H1 (cell line): Measurements from ENCODE around the gene SNAP47. TPM values are rescaled to one million over a fixed set of nuclear protein-coding genes. Genes with fewer than 3 reads are reported as not detected.

Experiments used
- CTBP2 ChIP-seq: IDR thresholded peaks from 2 replicates; pipeline ENCODE4 v1.7.0; 2011; ENCODE audit warnings: borderline replicate concordance, mild to moderate bottlenecking, moderate library complexity, mixed read lengths, low read length; ENCODE audit not compliant: insufficient read depth, insufficient read length
- TAF7 ChIP-seq: optimal IDR thresholded peaks from 2 replicates; pipeline ENCODE3; 2011; ENCODE audit warnings: low read depth, mild to moderate bottlenecking, inconsistent platforms, low read length, moderate library complexity, borderline replicate concordance
- polyA plus RNA-seq, 7 experiments: library from polyadenylated mRNA; depleted of rRNA in 3 of 7; stranded (reverse) in 5 of 7; unstranded in 2 of 7; fragments of >200 nt in 5 of 7; fragments of 200-250 nt in 2 of 7; gene quantifications; 1 replicate in 5 of 7; 2 replicates in 1 of 7; 4 replicates in 1 of 7; pipeline versions ENCODE4 v1.2.1 to v1.2.3, GENCODE V29; 2011 to 2013; ENCODE audit warnings: missing spikeins in 2 of 7, mixed read lengths in 2 of 7
- total RNA-seq: library from RNA; stranded (reverse); fragmentation: NEBNext Ultra II Directional; extraction: Animal tissue kit (Norgen Biotek cat#: 25700); gene quantifications from 2 replicates; pipeline ENCODE4 v1.2.1, GENCODE V29; 2021
- TF ChIP-seq, protein P1 (sequence below): fragments of 300-600 bp; sonication (generic); IDR thresholded peaks from 2 replicates; pipeline ENCODE4 v1.7.1; 2012; ENCODE audit warnings: low read length, moderate library complexity, mild to moderate bottlenecking, inconsistent platforms; ENCODE audit not compliant: insufficient replicate concordance

SNAP47 gene
- total and polyA plus RNA-seq, 2 of the 8 experiments (the other 6 are each of a cell fraction or from before 2014, with no cell fraction given) = 37.6 to 42.2 TPM

DNA sequence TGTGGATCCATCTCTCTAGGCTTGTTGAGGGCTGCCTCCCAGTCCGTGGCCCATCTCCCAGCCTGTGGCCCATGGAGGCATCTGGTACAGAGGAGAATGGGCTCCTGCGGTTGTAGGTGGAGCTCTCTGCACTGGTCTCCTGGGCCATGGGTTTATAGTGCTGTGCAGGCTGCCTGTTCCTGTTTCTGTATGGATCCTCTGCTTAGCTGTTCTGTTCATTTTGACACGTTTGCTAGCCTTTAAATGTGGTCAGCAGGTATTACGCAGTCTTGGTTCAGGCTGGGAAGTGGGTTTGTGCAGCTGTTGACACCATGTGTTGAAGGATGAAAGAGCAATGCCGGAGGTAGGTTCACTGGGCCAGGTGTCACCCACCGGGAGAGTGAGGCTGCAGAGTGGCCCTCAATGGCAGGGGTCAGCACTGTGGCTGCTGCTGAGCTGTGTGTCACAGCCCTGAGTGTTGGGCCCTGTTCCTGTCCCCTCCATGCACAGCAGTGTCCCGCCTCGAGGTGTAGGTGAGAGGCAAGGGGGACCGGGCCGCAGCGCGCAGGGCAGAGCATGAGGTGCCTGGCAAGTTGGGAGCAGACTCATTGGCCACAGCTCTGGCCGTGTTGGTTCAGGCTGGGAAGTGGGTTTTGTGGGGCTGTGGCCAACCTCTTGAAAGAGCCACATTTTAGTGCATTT is 39.0 kb downstream of the SNAP47 start (continued):
- TF ChIP-seq, protein P1, sequence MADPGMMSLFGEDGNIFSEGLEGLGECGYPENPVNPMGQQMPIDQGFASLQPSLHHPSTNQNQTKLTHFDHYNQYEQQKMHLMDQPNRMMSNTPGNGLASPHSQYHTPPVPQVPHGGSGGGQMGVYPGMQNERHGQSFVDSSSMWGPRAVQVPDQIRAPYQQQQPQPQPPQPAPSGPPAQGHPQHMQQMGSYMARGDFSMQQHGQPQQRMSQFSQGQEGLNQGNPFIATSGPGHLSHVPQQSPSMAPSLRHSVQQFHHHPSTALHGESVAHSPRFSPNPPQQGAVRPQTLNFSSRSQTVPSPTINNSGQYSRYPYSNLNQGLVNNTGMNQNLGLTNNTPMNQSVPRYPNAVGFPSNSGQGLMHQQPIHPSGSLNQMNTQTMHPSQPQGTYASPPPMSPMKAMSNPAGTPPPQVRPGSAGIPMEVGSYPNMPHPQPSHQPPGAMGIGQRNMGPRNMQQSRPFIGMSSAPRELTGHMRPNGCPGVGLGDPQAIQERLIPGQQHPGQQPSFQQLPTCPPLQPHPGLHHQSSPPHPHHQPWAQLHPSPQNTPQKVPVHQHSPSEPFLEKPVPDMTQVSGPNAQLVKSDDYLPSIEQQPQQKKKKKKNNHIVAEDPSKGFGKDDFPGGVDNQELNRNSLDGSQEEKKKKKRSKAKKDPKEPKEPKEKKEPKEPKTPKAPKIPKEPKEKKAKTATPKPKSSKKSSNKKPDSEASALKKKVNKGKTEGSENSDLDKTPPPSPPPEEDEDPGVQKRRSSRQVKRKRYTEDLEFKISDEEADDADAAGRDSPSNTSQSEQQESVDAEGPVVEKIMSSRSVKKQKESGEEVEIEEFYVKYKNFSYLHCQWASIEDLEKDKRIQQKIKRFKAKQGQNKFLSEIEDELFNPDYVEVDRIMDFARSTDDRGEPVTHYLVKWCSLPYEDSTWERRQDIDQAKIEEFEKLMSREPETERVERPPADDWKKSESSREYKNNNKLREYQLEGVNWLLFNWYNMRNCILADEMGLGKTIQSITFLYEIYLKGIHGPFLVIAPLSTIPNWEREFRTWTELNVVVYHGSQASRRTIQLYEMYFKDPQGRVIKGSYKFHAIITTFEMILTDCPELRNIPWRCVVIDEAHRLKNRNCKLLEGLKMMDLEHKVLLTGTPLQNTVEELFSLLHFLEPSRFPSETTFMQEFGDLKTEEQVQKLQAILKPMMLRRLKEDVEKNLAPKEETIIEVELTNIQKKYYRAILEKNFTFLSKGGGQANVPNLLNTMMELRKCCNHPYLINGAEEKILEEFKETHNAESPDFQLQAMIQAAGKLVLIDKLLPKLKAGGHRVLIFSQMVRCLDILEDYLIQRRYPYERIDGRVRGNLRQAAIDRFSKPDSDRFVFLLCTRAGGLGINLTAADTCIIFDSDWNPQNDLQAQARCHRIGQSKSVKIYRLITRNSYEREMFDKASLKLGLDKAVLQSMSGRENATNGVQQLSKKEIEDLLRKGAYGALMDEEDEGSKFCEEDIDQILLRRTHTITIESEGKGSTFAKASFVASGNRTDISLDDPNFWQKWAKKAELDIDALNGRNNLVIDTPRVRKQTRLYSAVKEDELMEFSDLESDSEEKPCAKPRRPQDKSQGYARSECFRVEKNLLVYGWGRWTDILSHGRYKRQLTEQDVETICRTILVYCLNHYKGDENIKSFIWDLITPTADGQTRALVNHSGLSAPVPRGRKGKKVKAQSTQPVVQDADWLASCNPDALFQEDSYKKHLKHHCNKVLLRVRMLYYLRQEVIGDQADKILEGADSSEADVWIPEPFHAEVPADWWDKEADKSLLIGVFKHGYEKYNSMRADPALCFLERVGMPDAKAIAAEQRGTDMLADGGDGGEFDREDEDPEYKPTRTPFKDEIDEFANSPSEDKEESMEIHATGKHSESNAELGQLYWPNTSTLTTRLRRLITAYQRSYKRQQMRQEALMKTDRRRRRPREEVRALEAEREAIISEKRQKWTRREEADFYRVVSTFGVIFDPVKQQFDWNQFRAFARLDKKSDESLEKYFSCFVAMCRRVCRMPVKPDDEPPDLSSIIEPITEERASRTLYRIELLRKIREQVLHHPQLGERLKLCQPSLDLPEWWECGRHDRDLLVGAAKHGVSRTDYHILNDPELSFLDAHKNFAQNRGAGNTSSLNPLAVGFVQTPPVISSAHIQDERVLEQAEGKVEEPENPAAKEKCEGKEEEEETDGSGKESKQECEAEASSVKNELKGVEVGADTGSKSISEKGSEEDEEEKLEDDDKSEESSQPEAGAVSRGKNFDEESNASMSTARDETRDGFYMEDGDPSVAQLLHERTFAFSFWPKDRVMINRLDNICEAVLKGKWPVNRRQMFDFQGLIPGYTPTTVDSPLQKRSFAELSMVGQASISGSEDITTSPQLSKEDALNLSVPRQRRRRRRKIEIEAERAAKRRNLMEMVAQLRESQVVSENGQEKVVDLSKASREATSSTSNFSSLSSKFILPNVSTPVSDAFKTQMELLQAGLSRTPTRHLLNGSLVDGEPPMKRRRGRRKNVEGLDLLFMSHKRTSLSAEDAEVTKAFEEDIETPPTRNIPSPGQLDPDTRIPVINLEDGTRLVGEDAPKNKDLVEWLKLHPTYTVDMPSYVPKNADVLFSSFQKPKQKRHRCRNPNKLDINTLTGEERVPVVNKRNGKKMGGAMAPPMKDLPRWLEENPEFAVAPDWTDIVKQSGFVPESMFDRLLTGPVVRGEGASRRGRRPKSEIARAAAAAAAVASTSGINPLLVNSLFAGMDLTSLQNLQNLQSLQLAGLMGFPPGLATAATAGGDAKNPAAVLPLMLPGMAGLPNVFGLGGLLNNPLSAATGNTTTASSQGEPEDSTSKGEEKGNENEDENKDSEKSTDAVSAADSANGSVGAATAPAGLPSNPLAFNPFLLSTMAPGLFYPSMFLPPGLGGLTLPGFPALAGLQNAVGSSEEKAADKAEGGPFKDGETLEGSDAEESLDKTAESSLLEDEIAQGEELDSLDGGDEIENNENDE = no peak
- TF ChIP-seq CTBP2 (no peak), TAF7 (no peak)
